DOHH2 (cell line): ENCODE measurements around the gene PHF10.

Experiments used
- CTCF ChIP-seq: fragments of 200-600 bp; sonication (generic); IDR thresholded peaks from one replicate; pipeline ENCODE4 v1.5.1; 2014; ENCODE audit warnings: antibody characterized with exemption, mild to moderate bottlenecking, low read depth, low read length; ENCODE audit not compliant: poor library complexity, severe bottlenecking
- EZH2phosphoT487 ChIP-seq: fragments of 200-600 bp; sonication (generic); IDR thresholded peaks from 2 replicates; pipeline ENCODE4 v1.6.1; 2017; ENCODE audit warnings: borderline replicate concordance, mild to moderate bottlenecking, antibody characterized with exemption, low read length, moderate library complexity, mixed read lengths

- TF ChIP-seq CTCF, result no peak
- TF ChIP-seq EZH2phosphoT487, result no peak
These were observed 47.2 kb downstream of the PHF10 start for GRCh38 chr6:169677096-169677495.
